Posterior vena cava (tissue), 2 donors: Measurements from ENCODE around the gene FSTL3. TPM values are rescaled to one million over a fixed set of nuclear protein-coding genes. Genes with fewer than 3 reads are reported as not detected.

Source experiments
- DNase-seq: peaks from one replicate; pipeline ENCODE4 v3.0.0-alpha.2; 2020; ENCODE audit warnings: low spot score
- intact Hi-C, 2 donors: fragments of 100-400 bp; cut with DNase I; formaldehyde crosslinking; loops; one replicate each; pipeline versions ENCODE4 v1.14.1 to v1.14.2; 2022 to 2023
- total RNA-seq, 2 donors: library from RNA; stranded (reverse); fragmentation: NEBNext Ultra II Directional; extraction: Animal tissue kit (Norgen Biotek cat#: 25700); gene quantifications; one replicate each; pipeline ENCODE4 v1.2.1, GENCODE V29; 2021
- donor health status: DM: yes; HTN: yes; CAD: no.
- donor health status: DM: yes; HTN: yes; CAD: no.

FSTL3 gene
- total RNA-seq, 2 donors from 2014 or later: 234 to 270 TPM

DNA sequence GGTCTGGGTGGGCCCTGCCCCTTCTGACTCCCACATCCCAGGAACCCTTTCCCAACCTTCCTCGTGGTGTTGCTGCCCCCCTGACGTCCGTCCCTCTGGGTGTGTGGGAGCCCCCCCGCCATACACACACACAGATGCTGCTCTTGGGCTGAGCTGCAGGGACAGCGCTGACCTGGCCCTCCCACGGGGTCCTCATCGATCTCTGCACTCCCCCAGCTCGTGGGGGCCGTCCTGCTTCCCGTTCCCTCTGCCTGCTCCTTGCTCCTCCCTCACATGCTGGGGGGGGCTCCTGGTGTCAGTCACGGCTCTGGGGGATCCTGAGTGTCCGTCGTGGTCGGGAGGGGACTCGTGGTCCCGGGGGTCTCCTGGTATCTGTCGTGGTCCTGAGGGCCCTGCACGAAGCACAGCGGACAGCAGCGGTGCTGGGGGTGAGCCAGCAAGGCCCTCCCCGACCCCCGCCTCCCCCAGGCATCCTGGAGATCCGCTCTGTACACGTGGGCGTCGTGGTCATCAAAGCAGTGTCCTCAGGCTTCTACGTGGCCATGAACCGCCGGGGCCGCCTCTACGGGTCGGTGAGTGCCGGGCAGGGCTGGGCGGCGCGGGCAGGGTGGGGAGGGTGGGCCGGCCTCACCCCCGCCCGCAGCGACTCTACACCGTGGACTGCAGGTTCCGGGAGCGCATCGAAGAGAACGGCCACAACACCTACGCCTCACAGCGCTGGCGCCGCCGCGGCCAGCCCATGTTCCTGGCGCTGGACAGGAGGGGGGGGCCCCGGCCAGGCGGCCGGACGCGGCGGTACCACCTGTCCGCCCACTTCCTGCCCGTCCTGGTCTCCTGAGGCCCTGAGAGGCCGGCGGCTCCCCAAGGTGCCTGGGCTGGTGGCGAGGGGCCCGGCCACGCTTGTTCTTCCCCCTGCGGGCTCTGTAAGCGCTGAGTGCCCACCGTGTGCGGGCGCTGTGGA lies 33.1 kb upstream of the FSTL3 start:
- no peak for DNase-seq
- intact Hi-C loops: no loop called here

DNA sequence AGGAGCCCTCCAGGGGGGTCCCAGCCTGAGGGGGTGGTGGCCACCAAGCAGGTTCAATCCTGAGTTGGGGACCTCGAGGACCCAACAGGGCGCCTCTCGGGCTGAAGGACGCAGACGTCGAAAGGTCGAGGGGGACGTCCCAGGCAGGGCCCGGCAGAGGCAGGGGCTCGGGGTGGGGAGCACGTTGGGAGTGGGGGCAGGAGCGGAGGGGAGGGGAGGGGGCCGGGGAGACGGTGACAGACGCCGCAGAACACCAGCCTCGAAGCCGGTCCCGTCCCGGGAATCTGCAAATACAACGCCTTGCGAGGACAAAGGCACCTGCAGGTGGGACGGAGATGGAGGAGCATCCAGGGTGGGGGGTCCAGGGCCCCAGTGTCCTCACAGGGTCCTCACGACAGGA lies 32.5 kb upstream of the FSTL3 start:
- intact Hi-C loops: no loop called here
- DNase-seq: no peak

DNA sequence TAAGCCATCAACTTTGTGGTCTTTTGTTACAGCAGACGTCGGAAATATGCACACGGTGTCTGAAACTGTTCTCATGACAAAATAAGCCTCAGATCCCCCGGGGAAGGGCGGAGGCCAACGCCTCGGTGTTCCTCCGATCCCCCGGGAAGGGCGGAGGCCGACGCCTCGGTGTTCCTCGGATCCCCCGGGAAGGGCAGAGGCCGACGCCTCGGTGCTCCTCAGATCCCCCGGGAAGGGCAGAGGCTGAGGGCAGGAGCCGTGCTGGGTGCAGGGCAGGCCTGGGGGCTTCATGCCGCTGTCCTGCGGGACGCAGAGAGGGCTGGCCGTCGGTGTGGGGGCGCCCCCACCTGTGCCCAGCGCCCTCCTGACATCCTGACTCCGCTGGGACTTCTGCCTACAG lies 31.8 kb upstream of the FSTL3 start:
- DNase-seq: no peak
- intact Hi-C loops: no loop called here

DNA sequence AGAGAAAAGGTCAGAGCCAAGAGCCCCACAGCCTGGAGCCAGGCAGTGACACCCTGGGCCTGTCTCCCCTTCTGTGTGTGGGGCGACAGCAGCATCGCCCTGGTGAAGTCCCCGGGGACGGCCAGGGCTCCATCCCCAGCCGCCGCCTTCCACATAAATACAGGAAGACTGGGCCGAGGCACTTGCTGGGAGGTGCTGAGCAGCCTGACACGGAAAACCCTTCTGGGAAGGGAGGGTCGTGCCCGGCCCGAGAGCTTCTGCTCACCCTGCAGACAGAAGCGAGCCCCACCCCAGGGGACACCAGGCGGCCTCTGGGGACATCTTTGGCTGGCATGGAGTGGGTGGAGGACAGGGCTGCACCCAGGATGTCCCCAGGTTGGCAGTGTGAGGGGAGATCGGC lies 31.4 kb upstream of the FSTL3 start:
- intact Hi-C loops: no loop called here
- DNase-seq: no peak

DNA sequence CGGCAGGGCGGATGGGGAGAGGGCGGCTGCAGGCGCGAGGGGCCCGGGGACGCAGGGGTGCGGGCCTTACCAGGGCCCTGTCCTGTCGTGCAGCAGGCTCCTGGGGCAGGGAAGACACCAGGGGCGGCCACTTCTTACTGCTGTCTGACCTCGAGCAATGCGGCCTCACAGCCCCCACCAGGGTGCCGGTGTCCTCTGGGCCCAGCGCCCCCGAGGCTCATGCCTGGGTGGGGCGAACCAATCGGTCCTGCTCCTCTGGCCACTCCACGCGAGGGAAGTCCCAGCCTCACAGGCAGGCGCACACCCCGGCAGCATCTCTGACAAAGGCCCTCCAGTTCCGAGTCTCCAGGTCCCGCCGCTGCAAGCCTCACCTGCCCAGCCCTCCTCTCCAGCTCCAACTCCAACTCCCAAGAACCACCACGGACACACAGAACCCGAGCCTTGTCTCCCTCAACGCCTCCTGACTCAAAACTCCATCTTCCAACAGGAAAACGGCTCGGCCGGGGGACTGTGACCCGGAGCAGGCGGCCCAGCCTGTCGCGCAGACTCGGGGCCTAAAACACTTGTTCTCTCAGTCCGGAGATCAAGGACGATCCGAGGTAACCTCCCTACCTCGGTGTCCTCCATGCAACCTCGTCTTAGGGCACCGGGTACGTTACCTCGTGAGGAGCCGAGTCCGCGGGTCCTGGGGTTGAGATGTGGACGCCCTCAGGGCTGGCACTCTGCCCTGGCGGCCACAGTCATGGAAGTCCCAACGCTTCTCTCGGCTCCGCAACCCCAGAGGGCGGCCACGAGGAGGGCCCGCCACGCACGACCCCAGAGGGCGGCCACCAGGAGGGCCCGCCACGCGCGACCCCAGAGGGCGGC lies 30.0 kb upstream of the FSTL3 start:
- no peak for DNase-seq

DNA sequence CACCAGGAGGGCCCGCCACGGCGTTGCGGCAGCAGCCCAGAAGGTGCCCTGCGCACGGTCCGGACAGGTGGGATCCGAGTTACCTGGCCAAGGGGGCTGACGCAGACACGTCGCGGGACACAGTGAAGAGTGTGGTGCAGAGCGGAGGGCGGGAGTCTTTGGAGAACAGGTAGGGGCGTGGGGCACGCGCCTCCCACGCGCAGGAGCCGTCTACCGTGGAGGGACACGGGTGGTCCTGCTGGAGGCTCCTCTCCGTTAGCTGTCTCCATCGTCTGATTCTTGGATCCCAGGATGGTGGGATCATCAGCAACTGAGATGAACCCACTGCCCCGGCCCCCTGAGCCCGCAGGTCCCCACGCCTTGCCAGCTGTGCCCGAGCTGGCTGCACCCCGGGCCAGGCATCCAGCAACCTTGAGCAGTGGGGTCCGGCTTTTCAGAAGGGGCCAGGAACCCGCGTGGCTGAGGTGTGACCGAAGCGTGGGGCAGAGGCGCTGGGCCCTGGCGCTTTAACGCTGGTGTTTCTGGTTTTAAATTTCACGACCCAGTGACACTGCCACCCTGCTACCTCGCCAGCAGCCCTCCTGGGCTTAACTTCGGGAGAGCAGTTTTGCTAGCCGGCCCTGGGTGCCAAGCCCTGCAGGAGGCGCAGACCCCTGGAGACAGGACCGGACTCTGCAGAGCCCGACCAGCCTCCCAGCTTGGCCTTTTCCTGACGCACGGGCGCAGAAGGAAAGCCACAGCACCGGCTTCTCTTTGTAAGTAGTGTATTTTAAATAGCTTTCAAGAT lies 29.2 kb upstream of the FSTL3 start:
- DNase-seq: no peak
- intact Hi-C loops: no loop called here

More for the DNA sequence above, 30.0 kb upstream of the FSTL3 start:
- intact Hi-C loops: no loop called here

DNA sequence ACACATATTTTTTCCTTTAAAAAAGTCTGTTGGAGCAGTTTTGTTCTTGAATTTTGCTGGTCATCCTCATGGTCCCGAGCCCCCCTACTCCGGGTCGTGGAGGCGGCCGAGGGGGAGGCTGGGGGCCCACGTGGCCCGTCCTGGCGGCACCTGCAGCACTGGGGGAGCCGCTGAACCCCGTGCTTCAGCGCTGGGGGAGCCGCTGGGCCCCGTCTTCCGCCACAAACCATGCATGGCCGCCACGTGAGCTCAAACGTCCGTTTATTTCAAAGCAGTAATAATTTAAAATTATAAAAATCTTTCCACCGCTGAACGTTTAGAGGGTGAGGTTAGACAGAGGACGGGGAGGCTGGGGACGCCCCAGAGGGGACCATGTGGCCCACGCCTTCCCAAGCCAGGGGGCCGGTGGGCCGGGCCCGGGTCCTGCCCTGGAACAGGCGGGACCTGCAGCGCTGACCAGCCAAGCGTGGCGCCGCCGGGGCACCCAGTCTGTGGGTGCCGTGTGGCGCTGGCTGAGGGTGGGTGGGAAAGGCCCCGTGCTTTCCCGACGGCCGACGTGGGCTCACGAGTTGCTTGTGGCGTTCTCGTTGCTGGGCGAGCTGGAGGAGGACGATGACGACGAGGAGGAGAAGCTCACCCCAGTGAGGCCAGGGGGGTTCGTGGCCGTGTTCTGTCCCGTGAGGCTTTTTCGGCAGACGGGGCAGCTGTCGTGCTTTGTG lies 28.5 kb upstream of the FSTL3 start:
- no peak for DNase-seq
- intact Hi-C loops: no loop called here

DNA sequence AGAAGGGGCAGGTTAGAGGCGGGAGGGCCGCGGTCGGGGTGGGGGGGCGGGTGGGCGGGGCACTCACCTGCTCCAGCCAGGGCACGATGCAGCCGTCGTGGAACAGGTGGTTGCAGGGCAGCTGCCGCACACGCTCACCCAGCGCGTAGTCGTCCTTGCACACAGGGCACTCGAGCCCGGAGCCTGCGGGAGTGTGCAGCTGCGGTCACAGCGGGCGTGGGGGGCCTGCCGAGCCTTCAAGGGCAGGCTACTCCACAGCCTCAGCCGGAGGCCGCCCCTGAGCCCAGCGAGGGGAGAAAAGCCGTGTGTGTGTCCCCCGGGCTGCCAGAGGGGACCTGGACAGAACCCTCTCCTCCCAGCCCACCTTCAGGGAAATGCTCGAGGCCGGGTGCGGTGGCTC lies 27.9 kb upstream of the FSTL3 start:
- DNase-seq: no peak
- intact Hi-C loops: no loop called here

DNA sequence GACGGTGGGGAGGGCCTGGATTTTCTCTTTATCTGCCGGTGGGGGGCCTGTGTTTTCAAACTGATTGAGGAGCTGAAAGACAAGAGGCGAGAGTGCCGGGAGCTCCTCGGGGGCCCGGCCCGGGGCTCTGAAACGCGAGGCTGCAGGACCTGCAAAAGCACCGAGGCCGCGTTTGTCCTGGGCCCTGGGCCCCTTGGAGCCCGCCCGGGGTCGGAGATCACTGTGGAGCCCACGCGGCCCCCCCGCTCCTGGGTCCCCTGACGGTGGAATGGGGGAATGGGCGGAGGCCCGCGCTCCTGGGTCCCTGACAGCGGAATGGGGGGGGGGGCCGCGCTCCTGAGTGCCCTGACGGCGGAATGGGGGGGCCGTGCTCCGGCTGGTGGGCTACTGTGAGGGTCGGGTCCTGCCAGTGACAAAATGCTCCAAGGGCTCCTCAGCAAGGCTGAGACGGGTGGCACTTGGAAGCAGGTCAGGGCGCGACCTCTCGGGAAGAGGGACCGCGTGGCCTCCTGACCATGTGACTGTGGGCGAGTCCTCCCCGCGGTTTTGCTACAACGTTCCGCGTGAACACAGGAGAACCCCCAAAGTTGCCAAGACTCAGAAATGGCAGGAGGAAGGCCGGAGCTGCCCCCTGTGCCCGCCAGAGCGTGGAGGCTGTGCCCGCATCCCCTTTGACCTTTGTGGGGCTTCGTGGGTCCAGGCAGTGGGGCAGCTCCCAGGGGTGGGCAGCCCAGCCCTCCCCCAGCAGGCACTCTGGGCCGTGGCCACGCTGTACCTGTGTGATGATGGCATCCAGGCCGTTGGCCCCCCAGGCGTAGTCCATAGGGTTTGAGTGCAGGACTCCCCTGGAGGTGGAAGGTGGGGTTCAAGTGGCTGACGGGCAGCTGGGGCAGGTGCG lies 27.0 kb upstream of the FSTL3 start:
- DNase-seq: no peak
- intact Hi-C loops: no loop called here

DNA sequence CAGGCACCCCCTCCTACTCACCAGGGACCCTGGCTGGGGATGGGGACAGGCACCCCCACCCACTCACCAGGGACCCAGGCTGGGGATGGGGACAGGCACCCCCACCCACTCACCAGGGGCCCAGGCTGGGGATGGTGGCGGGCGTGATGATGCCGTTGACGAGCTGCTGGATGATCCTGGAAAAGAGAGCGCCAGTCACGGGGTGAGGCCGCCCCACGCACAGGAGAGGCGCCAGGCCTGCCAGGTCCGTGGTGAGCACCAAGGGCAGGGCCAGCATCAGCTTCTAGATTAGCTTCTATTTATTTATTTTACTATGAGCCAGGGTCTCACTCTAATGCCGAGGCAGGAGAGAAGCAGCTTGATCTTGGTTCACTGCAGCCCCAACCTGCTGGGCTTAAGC lies 26.1 kb upstream of the FSTL3 start:
- DNase-seq: no peak
- intact Hi-C loops: no loop called here

DNA sequence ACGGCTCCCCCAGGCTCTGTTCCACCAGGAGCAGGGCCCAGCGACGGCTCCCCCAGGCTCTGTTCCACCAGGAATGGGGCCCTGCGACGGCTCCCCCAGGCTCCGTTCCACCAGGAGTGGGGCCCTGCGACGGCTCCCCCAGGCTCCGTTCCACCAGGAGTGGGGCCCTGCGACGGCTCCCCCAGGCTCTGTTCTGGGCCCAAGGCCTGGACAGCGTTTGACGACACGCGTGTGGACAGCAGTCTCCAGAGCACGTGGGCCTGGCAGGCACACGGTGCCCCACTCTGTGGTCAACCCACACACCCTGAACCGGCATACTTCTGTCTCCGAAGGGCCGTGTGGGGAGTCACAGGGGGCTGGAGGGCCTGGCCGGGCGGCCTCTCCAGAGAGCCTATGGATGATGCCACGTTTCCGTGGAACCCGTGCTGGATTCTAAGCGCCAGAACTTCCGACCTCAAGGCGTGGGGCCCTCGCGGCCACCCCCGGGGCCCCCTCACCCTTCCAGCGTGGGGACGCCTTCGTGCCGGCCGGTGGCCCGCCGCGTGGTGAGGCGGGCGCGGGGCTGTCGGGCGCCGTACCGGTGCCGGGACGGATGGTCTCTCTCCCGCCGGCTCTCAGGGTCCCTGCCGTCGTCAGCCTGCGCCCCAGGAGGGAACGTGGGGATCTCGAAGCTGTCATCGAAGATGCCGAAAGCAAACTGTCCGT lies 24.9 kb upstream of the FSTL3 start:
- intact Hi-C loops: no loop called here
- no peak for DNase-seq

DNA sequence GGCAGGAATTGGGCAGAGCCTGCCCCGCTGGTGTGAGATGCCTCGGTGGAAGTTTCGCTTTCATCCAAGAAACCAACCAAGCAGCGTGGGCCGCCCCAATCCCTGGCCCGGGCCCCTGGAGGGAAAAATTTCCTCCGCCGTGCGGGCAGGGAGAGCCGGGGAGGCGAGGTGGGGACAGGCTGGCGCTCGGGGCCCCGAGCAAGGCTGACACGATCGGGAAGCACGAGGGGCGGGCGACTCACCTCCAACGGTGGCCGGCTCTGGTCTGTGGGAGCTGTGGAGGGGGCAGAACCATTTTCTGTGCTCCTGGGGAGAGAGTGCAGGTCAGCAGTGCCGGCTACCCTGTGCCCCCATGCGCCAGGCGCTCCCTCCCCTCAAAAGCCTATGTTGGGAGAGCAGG lies 24.2 kb upstream of the FSTL3 start:
- DNase-seq: no peak
- intact Hi-C loops: no loop called here

DNA sequence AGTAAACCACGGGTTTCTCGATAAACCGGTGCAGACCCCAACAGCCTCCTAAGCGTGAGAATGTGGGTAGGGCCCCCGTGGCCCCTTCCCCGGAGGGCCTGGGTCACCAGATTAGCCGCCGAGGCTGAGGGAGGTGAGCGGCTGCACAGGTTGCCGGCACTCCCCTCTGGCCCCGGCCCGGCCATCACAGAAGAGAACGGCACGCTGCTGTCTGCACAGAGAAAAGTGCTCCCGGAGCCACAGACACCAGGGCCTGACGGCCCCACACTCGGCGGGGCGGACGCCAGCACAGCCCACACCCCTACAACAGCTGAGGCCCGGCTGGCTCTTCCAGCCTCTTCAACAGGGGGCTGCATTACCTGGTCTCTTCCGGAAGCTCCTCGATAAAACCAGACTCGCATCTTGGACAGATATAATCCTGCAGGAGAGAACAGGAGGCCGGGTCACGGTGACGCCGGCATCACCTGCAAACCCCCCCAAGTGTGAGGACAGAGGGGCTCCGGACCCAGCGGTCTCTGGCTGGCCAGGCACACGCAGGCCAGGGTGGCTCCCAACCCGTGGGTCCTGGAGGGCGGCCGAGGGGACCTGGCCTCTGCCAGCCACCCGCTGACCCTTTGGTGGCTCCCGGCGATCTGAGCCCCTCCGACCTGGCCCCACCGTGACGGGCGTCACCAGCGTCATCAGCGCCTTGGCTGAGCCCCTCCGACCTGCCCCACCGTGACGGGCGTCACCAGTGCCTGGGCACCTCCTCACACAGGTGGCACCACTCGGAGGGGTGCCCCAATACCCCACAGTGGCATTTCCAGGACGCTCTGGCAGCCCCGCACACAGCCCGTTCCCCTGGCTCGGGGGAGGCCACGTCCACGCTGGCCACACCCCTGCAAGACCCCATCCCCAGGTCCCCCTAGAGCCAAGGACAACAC lies 23.5 kb upstream of the FSTL3 start:
- intact Hi-C loops: no loop called here
- DNase-seq: no peak

DNA sequence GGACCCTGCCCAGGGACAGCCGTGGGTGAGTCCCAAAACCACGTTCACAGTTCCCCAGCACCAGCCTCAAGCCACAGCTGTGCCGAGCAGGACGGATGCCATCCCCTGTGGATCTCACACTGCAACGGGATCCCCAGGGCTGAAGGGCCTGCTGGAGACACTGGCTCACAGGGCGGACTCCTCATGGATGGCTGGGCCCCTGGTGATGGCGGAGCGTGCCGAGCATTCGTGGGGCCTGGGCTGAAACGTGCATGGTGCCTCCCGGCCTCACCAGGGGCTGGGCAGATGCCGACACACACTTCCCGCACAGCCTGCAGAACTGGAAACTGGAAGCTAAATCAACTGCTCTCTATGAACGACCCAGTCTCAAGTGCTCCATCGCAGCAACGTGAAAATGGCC lies 22.8 kb upstream of the FSTL3 start:
- no peak for DNase-seq
- intact Hi-C loops: no loop called here

DNA sequence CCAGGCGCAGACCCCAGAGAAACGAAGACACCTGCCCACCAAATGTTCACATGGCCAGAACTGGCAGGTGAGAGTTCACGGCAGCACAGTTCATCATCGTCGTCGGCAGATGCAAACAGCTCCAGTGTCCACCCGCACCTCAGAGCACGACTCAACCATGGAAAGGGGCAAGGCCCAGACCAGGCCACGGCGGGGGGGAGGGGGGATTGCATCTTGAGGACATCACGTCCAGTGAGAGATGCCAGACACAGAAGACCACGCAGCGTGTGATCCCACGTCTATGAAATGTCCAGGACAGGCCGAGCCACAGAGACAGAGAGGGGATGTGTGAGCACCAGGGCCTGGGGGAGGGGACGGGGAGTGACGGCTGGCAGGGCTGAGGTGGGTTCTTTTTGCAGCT lies 20.5 kb upstream of the FSTL3 start:
- DNase-seq: no peak
- intact Hi-C loops: no loop called here

DNA sequence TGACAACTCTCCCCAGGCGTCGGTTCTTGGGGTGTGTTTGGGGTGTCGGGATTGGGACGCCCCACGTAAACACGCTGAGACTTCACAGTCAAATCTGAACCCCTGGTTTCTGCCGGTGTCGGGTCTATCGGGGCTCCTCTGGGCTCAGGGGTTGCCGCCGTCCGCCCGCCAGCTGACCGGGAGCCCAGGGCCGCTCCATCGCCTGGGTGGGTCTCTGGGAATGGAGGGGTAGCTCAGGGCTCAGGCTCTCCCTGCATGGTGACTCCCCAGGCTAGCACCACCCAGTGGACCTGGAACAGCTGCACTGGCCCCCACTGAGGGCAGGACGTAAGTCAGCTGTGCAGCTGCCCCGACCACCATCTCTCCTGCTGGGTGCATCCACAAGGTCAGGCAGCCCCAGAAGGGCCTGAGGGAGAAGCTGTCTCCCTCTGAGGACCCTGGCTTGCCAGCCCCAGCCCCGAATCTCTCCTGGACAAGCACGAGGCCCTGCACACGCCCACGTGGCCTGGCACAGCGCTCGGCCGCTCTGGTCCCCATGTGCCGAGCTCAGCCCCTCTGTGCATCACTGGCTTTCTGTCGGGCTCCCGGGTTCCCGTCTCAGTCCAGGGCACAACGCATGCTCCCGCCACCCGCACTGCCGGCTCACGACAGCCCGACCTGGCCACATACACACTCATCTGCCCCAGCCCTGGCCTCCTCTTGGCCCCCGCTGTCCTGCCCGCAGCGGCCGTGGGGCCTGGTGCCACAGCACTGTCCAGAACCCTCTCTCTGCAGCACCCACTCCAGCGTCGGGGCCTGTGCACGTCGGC lies 19.2 kb upstream of the FSTL3 start:
- intact Hi-C loops: no loop called here
- no peak for DNase-seq
